ENCODE results near the gene PAFAH1B2. TPM values are rescaled to one million over a fixed set of nuclear protein-coding genes. Genes with fewer than 3 reads are reported as not detected.

Gene PAFAH1B2
- total and polyA plus RNA-seq, 10 donors, result 14.3 to 80.4 (median 63.7) TPM

- no peak for DNase-seq
- Histone ChIP-seq H3K4me3 (peak overlapping the region in 7 of 8 donors; percentile 4 to 57 (median 39)), H3K27me3 (replicated peaks in 1 of 7) (peaks cover 0 to 5% (median 0%) of the 10 kb centered on the region in 7 donors), H3K9me3 (no peaks in the 10 kb centered on the region), H3K36me3 (peaks cover 0 to 73% (median 32%) of the 10 kb centered on the region in 6 donors), H3K4me1 (peaks cover 0 to 69% (median 22%) of the 10 kb centered on the region in 6 donors), H3K27ac (peak overlapping the region in 7 of 8 donors; percentile 1 to 81 (median 78))
- TF ChIP-seq POLR2AphosphoS5 (IDR thresholded peaks at IDR 0.05) (peak in 2 of 3 donors; percentile 25 to 42), POLR2A (IDR thresholded peaks at IDR 0.05) (no peak), CTCF (IDR thresholded peaks at IDR 0.05 in 8 of 11, conservative IDR thresholded peaks at IDR 0.05 in 3 of 11) (no peak)
- intact Hi-C loops (cut with DNase I; ENCODE audit: low total_unique reads), result no loop called here
- 70 to 93% (median 82%) methylated on average over 12 of the region's 12 CpGs for WGBS, 5 donors
Measured at GRCh38 chr11:117200813-117201657, 56.9 kb downstream of the PAFAH1B2 start.

GRCh38 chr11:117201658-117202305 is 57.7 kb downstream of the PAFAH1B2 start:
- H3K9me3 ChIP-seq, result no peaks in the 10 kb centered on the region
- H3K4me3 ChIP-seq, result peak overlapping the region in 6 of 8 donors; percentile 4 to 57 (median 40)
- peaks cover 0 to 68% (median 28%) of the 10 kb centered on the region in 6 donors for H3K36me3 ChIP-seq
- WGBS, 5 donors, result 63 to 80% (median 76%) methylated on average over 9 to 14 of the region's 14 CpGs
- no peak for DNase-seq
- TF ChIP-seq POLR2A (IDR thresholded peaks at IDR 0.05), result no peak
- no peak for TF ChIP-seq CTCF (IDR thresholded peaks at IDR 0.05 in 8 of 11, conservative IDR thresholded peaks at IDR 0.05 in 3 of 11)
- TF ChIP-seq POLR2AphosphoS5 (IDR thresholded peaks at IDR 0.05), result peak in 2 of 3 donors; percentile 9 to 72
- H3K27me3 ChIP-seq (replicated peaks in 1 of 7), result peaks cover 0 to 5% (median 0%) of the 10 kb centered on the region in 7 donors
- H3K4me1 ChIP-seq, result peaks cover 0 to 69% (median 22%) of the 10 kb centered on the region in 6 donors
- H3K27ac ChIP-seq, result peak overlapping the region in 7 of 8 donors; percentile 1 to 81 (median 78)
- intact Hi-C loops (cut with DNase I; ENCODE audit: low total_unique reads), result no loop called here

GRCh38 chr11:117202386-117203068 is 58.4 kb downstream of the PAFAH1B2 start:
- WGBS, 5 donors, result 84 to 96% (median 92%) methylated on average over 7 of the region's 7 CpGs
- Histone ChIP-seq H3K27ac (peak overlapping the region in 6 of 8 donors; percentile 1 to 81 (median 78)), H3K4me3 (peak overlapping the region in 5 of 8 donors; percentile 28 to 57 (median 41)), H3K4me1 (peaks cover 0 to 65% (median 19%) of the 10 kb centered on the region in 6 donors), H3K36me3 (peaks cover 0 to 62% (median 25%) of the 10 kb centered on the region in 6 donors), H3K9me3 (no peaks in the 10 kb centered on the region), H3K27me3 (replicated peaks in 1 of 7) (peaks cover 0 to 5% (median 0%) of the 10 kb centered on the region in 7 donors)
- no peak for DNase-seq
- TF ChIP-seq CTCF (IDR thresholded peaks at IDR 0.05 in 8 of 11, conservative IDR thresholded peaks at IDR 0.05 in 3 of 11) (no peak), POLR2A (IDR thresholded peaks at IDR 0.05) (no peak), POLR2AphosphoS5 (IDR thresholded peaks at IDR 0.05) (no peak)
- intact Hi-C loops (cut with DNase I; ENCODE audit: low total_unique reads), result no loop called here
